Dermis blood vessel endothelial cell (primary cell): Measurements from ENCODE around the gene ZBTB3. TPM values are rescaled to one million over a fixed set of nuclear protein-coding genes. Genes with fewer than 3 reads are reported as not detected.
"Not testable (repeated sequence)": the region's sequence is repeated elsewhere in the genome, so short reads cannot be mapped to it uniquely, and the experiment has no call there.

Source experiments
- DNase-seq: peaks from one replicate; pipeline ENCODE4 v3.0.0; 2010
- total RNA-seq: library from RNA; depleted of rRNA; stranded (reverse); fragments of >200 nt; gene quantifications from 2 replicates; pipeline ENCODE4 v1.2.3, GENCODE V29; 2014

The ZBTB3 gene
- total RNA-seq, 1 donor from 2014 or later, result 14.1 TPM

DNA sequence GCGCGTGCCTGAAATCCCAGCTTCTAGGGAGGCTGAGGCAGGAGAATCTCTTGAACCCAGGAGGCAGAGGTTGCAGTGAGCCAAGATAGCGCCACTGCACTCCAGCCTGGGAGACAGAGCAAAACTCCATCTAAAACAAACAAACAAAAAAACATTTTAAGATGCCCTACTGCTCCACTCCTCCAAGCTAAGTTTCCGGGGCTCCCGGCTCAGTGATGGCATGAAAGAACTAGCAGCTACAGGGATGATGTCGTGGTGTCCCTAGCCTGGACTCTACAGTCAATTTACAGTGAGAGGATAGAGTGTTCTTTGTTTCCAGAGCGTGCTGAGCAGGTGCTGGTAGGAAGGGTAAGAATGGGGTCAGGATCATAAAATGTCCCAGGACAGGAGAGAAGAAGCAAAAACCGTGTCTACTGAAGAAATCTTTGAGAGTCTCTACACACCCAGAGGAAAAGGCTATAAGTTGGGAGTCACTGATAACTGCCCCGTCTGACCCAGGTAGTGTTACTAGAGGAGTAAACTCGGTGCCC, 1.2 kb upstream of the ZBTB3 start:
- no peak for DNase-seq

DNA sequence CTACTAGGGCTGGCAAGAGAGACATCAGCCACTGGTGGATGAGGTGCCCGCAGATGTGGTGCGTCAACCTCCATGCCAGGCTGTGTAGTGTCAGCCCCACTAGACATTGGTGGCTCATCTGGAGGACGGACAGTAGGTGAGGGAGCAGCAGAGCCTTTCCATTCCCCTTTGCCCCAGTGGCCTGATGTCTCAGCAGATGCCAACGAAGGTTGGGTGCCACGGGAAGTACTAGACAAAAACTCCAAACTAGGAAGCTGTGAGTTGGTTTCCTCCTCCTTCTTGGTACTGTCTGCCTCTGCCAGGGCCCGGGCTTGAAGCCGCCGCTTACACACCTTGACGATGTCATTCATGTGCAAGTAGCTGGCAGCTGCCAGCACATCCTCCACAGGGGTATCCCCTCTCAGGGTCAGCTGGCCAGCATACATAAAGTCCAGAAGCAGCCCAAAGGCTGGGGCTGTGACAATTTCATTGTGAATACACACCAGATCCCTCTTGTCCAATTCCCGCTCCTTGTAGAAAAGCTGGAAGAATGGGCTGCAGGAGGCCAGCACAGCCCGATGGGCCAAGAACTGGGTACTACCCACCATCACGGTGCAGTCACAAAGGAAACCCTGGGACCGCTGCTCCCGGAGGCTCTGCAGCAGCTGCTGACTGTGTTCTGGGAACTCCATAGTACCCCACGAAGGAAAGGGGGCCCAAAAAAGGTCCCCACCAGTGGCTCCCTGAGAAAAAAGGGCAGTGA, 795 bp downstream of the ZBTB3 start:
- DNase-seq, result no peak

DNA sequence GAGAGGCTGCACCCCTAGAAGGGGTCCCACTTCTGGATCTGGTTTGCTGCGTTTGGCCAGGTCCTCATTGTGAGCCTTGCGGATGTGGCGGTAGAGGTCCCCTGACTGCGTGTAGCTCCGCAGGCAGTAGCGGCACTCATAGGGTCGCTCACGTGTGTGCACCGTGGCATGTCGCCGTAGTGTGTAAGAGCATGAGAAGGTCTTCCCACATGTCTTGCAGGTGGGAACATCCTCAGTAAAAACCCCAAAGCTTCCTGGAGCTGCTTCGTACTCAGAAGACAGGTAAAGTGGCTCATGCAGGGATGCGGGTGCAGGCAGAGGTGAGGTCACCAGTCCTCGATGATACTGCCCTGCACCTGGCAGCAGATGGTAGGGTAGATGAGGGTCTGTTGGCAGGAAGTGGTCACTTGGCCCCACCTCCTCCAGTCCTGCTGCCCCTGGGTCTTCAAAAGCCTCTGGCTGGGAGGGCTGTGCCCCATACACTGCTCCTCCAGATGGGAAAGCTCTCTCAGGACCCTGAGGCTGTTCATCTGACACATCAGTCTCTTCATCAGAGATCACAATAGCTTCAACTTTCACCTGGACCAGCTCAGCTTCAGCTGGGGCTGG, 1.7 kb downstream of the ZBTB3 start:
- DNase-seq, result no peak

- not testable (repeated sequence) for DNase-seq
These were observed 4.0 kb downstream of the ZBTB3 start for GRCh38 chr11:62749931-62750330.

GRCh38 chr11:62747475-62748160, 6.3 kb downstream of the ZBTB3 start:
- DNase-seq, result no peak

DNA sequence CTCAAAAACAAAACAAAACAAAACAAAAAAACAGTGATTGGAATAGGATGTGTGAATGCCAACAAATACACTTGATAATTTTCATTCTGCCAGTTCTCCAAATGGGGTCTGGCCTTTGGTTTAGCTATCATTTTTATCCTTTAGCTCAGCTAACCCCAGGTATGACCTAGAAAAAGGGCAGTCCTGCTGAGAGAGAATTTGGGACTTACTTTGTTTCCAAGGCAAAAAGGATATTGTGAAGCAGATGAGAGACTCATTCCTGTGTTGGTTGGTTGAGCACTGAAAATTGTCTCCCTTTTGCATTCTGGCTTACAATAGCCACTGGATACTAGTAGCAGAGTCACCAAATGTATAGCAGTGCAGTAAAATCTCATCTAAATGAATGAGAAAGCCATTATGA, 16.8 kb downstream of the ZBTB3 start:
- DNase-seq, result no peak

DNA sequence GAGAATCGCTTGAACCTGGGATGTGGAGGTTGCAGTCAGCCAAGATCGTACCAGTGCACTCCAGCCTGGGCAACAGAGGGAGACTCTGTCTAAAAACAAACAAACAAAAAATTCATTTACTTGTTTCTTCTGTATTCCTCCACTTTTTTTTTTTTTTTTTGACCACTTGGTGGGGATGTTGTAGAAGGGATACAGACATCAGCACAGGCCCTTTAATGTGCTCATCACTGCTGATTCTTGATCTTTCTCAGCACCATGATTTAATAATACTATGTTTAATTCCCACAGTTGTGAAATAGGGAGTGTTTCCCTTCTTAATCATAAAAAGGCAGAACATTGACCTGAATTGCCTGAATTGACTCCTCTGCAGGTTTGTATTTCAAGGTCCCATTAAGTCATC, 21.1 kb downstream of the ZBTB3 start:
- DNase-seq, result peak; percentile 41

DNA sequence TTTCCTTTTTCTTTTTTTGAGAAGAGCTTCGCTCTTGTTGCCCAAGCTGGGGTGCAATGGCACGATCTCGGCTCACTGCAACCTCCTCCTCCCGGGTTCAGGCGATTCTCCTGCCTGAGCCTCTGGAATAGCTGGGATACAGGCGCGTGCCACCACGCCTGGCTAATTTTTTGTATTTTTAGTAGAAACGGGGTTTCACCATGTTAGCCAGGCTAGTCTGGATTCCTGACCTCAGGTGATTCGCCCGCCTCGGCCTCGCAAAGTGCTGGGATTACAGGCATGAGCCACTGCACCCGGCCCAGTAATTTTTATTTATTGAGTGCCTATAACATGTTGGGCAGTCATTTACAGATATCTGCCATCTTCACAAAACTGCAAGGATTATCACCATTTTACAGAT, 23.9 kb downstream of the ZBTB3 start:
- not testable (repeated sequence) for DNase-seq

GRCh38 chr11:62728171-62728988, 25.6 kb downstream of the ZBTB3 start, which contains the start of gene TTC9C:
Gene TTC9C (plus strand): TSS chr11:62728486. CDS start chr11:62728849, 363 bp downstream.
- DNase-seq, result peak; percentile 91

DNA sequence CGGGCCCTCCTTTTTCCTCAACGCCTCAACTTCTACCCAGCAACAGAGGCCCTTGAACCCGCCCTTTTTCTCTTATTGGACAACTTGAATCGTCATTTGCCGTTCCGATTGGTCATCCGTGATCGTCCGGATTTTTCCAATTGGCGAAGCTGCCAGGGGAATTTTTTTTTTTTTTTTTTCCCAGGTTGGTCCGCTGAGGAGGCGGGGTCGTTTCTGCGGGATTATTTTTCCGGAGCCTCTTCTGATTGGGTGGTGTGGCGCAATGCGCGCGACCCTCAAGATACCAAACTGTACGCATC, 26.1 kb downstream of the ZBTB3 start:
- DNase-seq, result peak; percentile 98

DNA sequence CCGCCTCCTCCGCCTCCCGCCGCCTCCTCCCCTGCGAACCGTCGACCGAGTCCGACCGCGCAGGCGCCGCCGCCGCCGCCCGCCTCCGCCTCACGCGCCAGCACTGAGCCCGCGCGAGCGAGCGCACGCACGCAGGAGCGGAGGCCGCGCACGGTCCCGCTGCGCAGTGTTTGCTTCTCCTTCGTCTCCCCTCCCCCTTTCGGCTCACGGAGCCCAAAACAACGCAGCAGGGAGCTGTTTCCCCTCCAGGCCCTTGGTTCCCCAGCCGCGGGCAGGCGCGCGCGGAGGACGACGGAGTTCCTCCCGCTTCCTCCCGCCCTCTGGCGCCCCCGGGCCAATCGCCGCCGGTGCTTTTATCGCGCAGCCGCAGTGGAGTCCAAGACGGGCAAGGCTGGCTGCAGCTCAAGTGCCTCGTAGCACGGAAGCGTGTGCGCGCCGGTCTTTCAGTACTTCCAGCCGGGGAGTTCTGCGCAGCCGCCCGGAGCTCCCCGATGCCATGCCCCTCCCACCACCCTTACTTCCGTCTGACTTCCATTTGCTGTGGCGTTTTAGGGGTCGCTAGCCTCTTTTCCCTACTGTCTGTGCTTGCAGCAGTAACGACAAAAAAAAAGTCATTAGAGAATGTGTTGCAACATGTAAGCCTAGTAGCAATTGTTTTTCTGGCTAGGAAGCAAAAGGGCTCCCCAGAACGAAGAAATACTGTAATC, 26.6 kb downstream of the ZBTB3 start, which contains the start of gene HNRNPUL2:
Gene HNRNPUL2 (minus strand): TSS at position 293 of the 707 bp plus-strand sequence. CDS start 301 bp downstream, outside the sequence.
- DNase-seq, result peak; percentile 100

- DNase-seq, result no peak
These were observed 27.1 kb downstream of the ZBTB3 start for GRCh38 chr11:62726915-62727164.

DNA sequence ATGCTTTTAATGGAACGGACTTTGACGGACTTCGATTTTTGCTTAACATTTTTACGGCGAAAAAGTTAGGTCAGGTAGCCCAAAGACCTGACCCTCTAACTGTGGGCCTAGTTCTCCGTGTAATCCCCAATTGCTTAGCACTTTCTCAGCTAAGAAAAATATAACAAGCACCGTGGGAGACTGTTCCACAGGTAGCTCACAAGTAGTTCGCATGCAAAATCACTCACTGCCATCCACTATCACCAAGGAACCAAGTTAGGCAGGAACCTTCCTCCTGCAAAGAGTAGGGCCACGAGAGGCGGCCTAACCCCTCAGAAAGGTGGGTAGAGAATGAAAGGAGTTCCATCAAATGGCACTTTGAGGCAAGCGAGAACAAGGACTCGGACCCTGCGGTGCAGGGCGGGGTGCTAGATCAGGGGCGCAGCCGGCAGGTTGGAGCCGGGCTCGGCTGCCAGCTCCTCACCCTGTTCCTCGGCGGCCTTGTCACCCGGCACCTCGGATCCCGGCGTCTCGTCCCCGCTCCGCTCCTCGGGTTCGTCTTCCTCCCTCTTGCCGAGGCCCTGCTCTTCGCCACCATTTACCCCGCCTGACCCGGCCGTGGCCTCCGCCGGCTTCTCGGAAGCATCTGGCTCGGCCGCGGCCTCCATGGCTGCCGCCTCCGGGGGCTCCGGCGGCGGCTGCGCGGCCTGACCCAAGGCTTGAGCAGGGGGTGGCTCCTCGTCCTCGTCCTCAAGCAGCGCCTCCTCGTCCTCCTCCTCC, 27.6 kb downstream of the ZBTB3 start:
- peak; percentile 16 for DNase-seq

GRCh38 chr11:62725646-62726045, 28.3 kb downstream of the ZBTB3 start:
- DNase-seq, result peak; percentile 23

GRCh38 chr11:62724171-62724570, 29.8 kb downstream of the ZBTB3 start:
- DNase-seq, result no peak

GRCh38 chr11:62721994-62722393, 32.0 kb downstream of the ZBTB3 start:
- DNase-seq, result peak; percentile 40

DNA sequence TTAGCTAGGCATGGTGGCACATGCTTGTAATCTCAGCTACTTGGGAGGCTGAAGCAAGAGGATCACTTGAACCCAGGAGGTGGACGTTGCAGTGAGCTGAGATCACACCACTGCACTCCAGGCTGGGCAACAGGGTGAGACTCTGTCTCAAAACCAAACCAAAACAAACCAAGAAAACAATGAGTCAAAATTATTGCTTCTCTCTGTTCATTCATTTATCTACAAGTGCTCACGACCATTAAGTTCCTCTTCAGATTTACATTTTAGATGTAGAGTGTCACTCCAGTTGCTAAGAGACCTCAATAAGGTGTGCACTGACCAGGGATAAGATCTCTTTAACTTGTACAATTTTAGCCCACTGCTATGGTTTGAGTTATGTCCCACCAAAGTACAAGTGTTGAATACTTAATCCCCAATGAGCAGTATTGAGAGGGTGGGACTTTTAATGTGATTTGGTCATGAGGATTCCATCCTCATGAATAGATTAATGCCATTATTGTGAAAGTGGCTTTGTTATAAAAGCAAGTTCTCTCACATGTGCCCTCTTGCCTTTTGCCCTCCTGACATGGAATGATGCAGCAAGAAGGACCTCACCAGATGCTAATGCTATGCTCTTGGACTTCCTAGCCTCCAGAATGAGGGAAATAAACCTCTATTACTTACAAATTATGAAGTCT, 34.5 kb downstream of the ZBTB3 start:
- DNase-seq, result no peak

DNA sequence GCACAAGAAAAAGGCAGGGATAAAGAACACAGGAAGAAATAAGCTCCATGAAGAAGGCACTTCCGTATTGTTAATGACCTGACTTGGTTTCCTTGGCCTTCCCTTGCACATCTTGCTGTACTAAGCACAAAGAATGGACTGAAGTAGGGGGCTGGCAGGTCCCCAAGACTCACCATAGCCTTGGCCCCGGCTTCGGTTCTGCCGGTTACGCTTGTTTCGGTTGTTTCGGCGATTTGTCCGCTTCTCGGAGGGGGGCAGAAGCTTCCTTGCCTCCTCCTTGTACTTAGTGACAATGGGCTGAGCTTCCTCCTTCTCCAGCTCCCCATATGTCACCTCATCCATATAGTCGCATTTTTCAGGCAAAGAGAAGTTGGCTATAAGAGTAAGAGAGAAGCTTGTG, 37.1 kb downstream of the ZBTB3 start:
- no peak for DNase-seq

- no peak for DNase-seq
These were observed 37.8 kb downstream of the ZBTB3 start for GRCh38 chr11:62716206-62716605.

DNA sequence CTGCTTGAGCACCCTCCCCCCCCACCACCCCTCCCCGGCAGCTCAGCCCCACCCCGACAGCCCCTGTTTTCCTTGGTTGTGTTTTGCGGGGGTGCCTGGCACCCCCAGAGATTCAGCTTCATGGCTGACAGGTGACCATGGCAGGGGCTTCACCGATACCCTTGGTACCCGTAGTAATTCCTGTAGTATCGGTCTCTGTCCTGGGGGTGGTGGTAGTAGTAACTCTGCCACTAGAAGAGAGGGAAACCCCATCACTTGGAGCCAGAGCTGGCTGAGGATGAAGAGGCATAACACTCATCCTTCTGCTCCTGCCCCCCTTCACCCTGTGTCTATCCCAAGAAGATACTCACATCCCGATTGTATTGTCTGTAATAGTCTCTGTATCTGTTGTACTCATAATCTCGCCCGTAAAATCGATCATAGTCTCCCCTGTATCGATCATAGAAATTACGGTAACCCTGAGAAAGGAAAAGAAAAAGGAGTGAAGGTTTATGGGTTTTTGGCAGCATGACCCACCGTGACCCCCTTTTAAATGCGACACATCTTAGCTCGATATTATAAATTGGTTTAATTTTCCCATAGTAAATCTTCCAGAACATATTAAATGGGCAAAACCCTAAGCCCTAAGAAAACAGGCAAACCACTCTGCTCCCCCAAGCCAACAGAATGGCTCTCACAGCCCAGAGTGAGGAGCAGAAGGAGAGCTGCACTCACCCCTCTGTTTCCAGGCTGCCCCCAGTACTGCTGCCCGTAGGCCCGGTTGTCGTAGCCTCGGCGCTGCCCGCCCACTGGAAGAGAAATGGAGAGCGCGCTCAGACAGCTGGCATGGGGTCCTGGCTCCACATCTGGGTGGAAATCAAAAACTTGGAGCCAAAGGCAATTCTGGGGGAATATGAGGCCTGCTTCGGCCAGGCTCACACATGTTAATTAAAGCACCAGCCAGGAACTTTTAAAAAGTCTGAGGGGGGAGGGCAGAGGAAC, 38.5 kb downstream of the ZBTB3 start:
- DNase-seq, result no peak
